ENCODE results near the gene GP1BA.

The GP1BA gene

GRCh38 chr17:4938688-4939545 is 6.8 kb downstream of the GP1BA start:
- DNase-seq: no peak

- no peak for DNase-seq
Measured at GRCh38 chr17:4939546-4939795, 7.4 kb downstream of the GP1BA start.

GRCh38 chr17:4939796-4940554 is 7.9 kb downstream of the GP1BA start, which contains the start of the genes RNF167 and SLC25A11:
RNF167 (plus strand) TSS chr17:4940268; CDS start chr17:4940910, 642 bp downstream.
SLC25A11 (minus strand) TSS chr17:4940046; CDS start chr17:4939910, 136 bp downstream.
- DNase-seq: peak; percentile 100

- no peak for DNase-seq
Measured at GRCh38 chr17:4940555-4941318, 8.7 kb downstream of the GP1BA start.

GRCh38 chr17:4941319-4941610 is 9.2 kb downstream of the GP1BA start:
- no peak for DNase-seq

- no peak for DNase-seq
Measured at GRCh38 chr17:4942760-4943508, 10.9 kb downstream of the GP1BA start.

GRCh38 chr17:4944163-4944553 is 12.1 kb downstream of the GP1BA start:
- DNase-seq: no peak

GRCh38 chr17:4944554-4945175 is 12.6 kb downstream of the GP1BA start:
- DNase-seq: no peak

GRCh38 chr17:4945176-4945943 is 13.3 kb downstream of the GP1BA start:
- DNase-seq: peak; percentile 91

GRCh38 chr17:4945944-4946280 is 13.8 kb downstream of the GP1BA start:
- DNase-seq: no peak

GRCh38 chr17:4946312-4946976 is 14.4 kb downstream of the GP1BA start:
- DNase-seq: no peak

- DNase-seq: no peak
Measured at GRCh38 chr17:4947010-4947410, 14.9 kb downstream of the GP1BA start.

- DNase-seq: peak; percentile 59
Measured at GRCh38 chr17:4947411-4948165, 15.5 kb downstream of the GP1BA start.

- DNase-seq: peak; percentile 95
Measured at GRCh38 chr17:4948166-4948930, 16.3 kb downstream of the GP1BA start, which contains the start of gene PFN1. PFN1 (minus strand) TSS chr17:4948530; CDS start chr17:4948394, 136 bp downstream.

- DNase-seq: peak; percentile 92
Measured at GRCh38 chr17:4948931-4949320, 16.8 kb downstream of the GP1BA start.

- DNase-seq: peak; percentile 63
Measured at GRCh38 chr17:4949321-4950074, 17.4 kb downstream of the GP1BA start.

- no peak for DNase-seq
Measured at GRCh38 chr17:4950075-4950745, 18.1 kb downstream of the GP1BA start.

GRCh38 chr17:4950746-4951204 is 18.7 kb downstream of the GP1BA start, which contains the start of gene ENO3:
ENO3 (plus strand) TSS chr17:4951119; CDS start chr17:4951830, 711 bp downstream.
- no peak for DNase-seq
